ENCODE data around the gene KBTBD13. TPM values are rescaled to one million over a fixed set of nuclear protein-coding genes. Genes with fewer than 3 reads are reported as not detected.
"Not testable (repeated sequence)": the region's sequence is repeated elsewhere in the genome, so short reads cannot be mapped to it uniquely, and the experiment has no call there.

The KBTBD13 gene
- total RNA-seq, 1 donor from 2014 or later = not detected

GRCh38 chr15:65069179-65069578, 7.4 kb upstream of the KBTBD13 start:
- no peak for DNase-seq (ENCODE audit: low spot score)

DNA sequence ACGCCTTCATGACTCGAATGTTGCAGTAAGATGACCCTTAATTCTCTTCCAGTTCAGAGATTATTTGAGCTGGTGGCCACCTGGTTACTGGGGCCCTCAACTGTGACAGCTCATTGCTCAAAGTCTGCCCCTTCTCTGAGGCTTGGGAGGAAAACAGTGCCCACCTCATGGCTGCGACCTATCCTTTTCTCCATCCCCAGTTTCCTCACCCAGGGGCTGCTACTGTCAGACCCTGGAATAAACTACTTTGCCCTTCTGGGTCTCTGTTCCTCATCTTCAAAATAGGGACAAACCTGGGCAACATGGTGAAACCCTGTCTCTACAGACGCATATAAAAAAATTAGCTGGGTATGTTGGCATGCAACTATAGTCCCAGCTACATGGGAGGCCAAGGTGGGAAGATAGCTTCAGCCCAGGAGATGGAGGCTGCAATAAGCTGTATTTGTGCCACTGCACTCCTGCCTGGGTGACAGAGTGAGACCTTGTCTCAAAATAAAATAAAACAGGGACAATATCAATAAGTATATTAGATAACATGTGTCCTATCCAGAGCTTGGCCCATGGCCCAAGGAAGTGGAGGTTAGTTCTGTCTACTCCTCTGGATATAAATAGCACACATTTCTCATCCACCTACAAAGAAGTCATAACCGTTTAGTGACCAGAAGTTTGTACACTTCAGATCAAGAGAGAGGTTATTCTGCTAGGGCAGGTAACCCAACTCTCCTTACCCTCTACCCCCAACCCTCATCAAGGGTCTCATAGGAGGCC, 6.6 kb upstream of the KBTBD13 start:
- no peak for DNase-seq (ENCODE audit: low spot score)

GRCh38 chr15:65071381-65071811, 5.2 kb upstream of the KBTBD13 start:
- no peak for DNase-seq (ENCODE audit: low spot score)

- DNase-seq (ENCODE audit: low spot score) = no peak
These were observed 4.5 kb upstream of the KBTBD13 start for GRCh38 chr15:65072027-65072426.

GRCh38 chr15:65072617-65073016, 3.9 kb upstream of the KBTBD13 start:
- no peak for DNase-seq (ENCODE audit: low spot score)

DNA sequence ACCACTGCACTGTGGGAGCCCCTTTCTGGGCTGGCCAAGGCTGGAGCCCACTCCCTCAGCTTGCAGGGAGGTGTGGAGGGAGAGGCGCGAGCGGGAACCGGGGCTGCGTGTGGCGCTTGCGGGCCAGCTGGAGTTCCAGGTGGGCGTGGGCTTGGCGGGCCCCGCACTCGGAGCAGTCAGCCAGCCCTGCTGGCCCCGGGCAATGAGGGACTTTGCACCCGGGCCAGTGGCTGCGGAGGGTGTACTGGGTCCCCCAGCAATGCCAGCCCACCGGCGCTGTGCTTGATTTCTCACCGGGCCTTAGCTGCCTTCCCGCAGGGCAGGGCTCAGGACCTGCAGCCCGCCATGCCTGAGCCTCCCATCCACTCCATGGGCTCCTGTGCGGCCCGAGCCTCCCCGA, 1.6 kb upstream of the KBTBD13 start:
- DNase-seq (ENCODE audit: low spot score) = not testable (repeated sequence)

DNA sequence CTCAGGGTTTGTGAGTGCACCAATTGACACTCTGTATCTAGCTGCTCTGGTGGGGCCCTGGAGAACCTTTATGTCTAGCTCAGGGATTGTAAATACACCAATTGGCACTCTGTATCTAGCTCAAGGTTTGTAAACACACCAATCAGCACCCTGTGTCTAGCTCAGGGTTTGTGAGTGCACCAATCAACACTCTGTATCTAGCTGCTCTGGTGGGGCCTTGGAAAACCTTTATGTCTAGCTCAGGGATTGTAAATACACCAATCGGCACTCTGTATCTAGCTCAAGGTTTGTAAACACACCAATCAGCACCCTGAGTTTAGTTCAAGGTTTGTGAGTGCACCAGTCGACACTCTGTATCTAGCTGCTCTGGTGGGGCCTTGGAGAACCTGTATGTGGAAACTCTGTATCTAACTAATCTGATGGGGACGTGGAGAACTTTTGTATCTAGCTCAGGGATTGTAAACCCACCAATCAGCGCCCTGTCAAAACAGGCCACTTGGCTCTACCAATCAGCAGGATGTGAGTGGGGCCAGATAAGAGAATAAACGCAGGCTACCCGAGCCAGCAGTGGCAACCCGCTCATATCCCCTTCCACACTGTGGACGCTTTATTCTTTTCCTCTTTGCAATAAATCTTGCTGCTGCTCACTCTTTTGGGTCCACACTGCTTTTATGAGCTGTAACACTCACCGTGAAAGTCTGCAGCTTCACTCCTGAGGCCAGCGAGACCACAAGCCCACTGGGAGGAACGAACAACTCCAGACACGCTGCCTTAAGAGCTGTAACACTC, 745 bp upstream of the KBTBD13 start:
- not testable (repeated sequence) for DNase-seq (ENCODE audit: low spot score)

DNA sequence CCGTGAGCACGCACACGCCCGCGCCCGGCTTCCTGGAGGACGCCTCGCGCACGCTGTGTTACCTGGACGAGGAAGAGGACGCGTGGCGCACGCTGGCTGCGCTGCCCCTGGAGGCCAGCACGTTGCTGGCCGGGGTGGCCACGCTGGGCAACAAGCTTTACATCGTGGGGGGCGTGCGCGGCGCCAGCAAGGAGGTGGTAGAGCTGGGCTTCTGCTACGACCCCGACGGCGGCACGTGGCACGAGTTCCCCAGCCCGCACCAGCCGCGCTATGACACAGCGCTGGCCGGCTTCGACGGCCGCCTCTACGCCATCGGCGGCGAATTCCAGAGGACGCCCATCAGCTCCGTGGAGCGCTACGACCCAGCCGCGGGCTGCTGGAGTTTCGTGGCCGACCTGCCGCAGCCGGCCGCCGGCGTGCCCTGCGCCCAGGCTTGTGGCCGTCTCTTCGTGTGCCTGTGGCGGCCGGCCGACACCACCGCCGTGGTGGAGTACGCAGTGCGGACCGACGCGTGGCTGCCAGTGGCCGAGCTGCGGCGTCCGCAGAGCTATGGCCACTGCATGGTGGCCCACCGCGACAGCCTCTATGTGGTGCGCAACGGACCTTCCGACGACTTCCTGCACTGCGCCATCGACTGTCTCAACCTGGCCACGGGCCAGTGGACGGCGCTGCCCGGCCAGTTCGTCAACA, 890 bp downstream of the KBTBD13 start:
- no peak for DNase-seq (ENCODE audit: low spot score)

GRCh38 chr15:65077981-65078352, 1.4 kb downstream of the KBTBD13 start:
- DNase-seq (ENCODE audit: low spot score) = no peak

DNA sequence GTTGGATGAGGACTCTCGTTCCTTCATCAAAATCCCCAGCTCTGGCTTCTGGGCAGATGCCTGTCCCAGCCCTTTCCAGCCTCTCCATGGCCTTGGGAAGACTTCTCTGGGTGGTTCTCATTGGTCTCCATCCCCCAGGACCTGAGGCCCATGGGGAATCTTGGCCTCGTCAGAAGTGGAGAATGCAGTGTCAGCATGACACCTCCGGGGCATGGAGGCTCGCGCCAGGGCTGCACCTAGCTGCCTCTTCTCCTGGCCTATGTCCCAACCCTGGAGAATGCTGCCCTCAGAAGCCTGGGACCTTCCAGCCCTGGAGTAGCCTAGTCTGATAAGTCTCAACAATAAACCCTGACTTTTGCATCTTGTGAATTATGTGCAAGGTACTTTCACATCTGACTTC, 3.0 kb downstream of the KBTBD13 start:
- DNase-seq (ENCODE audit: low spot score) = no peak

- DNase-seq (ENCODE audit: low spot score) = no peak
These were observed 4.7 kb downstream of the KBTBD13 start for GRCh38 chr15:65081270-65081669.

GRCh38 chr15:65081758-65082157, 5.2 kb downstream of the KBTBD13 start:
- DNase-seq (ENCODE audit: low spot score) = no peak

DNA sequence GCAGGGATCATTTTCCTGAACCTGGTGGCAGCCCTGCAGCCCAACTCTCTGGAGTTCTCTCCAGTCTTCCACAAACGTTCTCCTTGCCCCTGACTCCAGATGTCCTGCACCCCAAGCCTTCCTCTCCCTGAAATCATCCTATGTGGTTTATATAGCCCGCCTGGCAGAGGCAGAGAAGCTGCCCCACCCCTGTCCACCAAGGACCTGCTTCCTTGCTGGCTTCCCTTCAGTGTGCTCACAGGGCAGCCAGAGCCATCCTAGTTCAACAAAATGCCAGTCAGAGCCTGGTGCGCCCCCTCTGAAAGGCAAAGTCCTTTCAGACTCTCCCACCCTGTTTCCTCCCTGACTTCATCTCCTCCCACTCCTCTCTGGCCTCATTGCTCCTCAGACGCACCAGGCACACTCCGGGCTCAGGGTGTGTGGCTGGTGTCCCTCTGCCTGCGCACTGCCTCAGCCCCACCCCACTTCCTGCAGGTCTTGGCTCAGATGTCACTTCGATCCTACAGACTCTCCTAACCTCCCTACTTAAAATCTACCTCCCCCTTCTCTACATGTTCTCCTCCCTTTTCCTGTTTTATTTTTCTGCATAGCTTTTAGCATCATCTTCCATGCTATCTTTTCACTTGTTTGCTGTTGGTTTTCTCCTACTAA, 5.9 kb downstream of the KBTBD13 start:
- DNase-seq (ENCODE audit: low spot score) = no peak

DNA sequence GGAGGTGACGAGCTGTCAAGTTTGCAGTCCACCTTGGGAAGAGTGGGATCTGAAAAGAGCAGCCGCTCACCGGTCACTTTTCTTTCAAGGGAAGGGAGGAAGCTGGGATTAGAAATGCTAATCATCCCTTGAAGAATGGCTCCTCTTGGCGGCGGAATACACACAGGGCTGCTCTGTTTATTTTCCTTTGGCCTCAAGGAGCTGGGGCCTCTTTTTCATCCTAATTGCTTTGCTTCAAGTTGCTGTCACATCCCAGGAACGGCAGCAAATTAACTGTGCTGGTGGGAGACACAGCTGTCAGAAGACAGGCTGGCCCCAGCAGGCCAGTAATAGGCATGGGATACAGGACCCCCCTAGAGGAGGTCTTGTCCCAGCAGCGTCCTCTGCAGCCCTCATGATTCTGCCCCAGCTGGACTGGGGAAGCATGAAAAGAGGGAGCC, 6.7 kb downstream of the KBTBD13 start:
- no peak for DNase-seq (ENCODE audit: low spot score)

DNA sequence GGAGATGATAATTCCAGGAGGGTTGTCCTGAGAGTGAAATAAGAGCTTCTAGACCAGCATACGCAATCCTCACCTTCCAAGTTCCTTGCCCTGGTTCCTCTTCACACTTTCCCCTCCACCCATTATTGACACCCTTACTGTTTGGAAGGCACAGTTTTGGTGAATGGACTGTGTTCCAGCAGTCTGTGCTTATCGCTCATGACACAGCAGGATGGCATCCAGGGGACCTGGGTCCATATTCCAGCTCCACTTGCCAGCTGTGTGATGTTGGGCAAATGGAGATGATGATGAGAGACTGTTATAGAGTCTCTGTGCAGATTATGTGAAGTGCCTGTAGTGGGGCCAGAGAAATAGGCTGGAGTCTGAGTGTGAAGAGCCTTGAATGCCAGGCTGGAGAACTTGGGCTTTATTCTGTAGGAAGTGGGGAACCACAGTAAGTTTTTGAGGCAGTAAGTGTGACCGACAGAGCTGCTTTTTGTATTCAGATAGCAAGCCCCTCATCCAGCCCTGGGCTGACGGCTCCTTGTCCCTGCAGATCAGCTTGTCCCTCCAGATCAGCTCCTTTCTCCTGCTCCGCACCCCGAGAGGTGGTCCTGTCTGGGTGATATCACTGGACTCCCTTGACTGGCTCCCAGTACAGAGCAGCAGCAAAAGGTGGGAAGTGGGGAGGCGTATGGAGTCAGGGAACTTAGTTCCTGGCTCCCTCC, 8.1 kb downstream of the KBTBD13 start:
- DNase-seq (ENCODE audit: low spot score) = no peak

DNA sequence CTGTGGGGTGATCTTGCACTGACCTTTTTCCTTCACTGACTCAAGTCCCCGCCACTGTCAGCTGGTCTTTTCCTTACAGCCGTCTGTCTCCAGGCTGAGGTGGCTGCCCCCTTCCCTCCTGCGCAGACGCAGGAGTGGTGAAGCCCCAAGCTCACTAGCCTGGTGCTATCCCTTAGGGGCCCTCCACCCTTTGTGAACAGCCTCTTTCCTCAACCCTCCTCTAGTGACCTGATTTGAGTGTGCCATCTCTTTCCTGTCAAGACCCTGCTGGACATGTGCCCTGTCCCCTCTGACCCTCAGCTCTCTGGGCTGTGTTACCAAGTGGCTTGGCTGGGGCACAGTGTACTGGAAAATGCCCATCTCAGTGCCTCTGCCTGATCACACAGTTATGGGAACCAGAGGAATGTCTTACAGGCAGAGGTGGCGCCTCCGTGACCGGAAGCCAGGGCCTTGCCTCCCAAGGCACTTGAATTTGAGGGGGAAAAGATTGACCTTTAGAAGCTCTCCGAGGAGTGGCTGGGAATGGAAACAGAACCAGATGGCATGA, 8.7 kb downstream of the KBTBD13 start:
- no peak for DNase-seq (ENCODE audit: low spot score)

- no peak for DNase-seq (ENCODE audit: low spot score)
These were observed 9.6 kb downstream of the KBTBD13 start for GRCh38 chr15:65085990-65086679.

- no peak for DNase-seq (ENCODE audit: low spot score)
These were observed 10.2 kb downstream of the KBTBD13 start for GRCh38 chr15:65086680-65087111.

DNA sequence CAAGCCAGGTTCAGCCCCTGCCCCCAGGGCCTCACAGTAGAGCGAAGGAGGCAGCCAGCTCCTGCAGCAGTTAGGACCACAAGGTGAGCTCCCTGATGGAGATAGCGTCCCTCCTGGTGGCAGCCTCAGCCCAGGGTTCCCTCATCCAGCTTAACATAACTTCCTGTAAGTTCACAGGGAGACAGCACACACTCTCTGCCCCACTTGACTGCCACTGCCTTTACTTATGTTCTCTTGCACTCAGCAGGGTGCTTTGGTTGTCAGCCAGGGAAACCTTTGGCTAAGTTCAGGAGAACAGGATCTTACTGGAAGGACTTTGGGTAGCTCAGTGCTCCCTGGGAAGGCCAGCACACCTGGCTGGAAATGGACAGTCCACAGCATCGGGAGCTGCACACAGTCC, 10.9 kb downstream of the KBTBD13 start:
- DNase-seq (ENCODE audit: low spot score) = no peak
